ENCODE results near the gene BCL2L1. TPM values are rescaled to one million over a fixed set of nuclear protein-coding genes. Genes with fewer than 3 reads are reported as not detected.

Gene BCL2L1
- total and polyA plus RNA-seq, 2 donors (not counting 3 experiments of a cell fraction or from before 2014, with no cell fraction given): 78.0 to 101 TPM

GRCh38 chr20:31704225-31705119, 18.2 kb downstream of the BCL2L1 start:
- CTCF ChIA-PET: interaction anchor here (0.7 to 5.8 kb wide), 8 partner anchors 9 to 70 kb away, joined by 3 to 30 read pairs (median 4); partner anchors contain the start of gene BCL2L1
- no peaks in the 10 kb centered on the region for H4K20me1 ChIP-seq (replicated peaks; ENCODE audit: control insufficient read depth, extremely low read depth, insufficient read depth, low read length)
- no peaks in the 10 kb centered on the region for H3K27me3 ChIP-seq (ENCODE audit: control insufficient read depth in 2 of 2, insufficient read depth in 2 of 2, low read length in 2 of 2)
- intact Hi-C loops (cut with micrococcal nuclease) (loop anchor here (1.0 kb wide), 2 partner anchors 8 to 29 kb away; no protein-coding TSS in a partner anchor), dilution Hi-C loops (cut with MboI; ENCODE audit: extremely low pct_ligation_motif_present, low sequenced_read_pairs) (no loop called here)
- peaks cover 7 to 15% of the 10 kb centered on the region in 2 experiments for H3K36me3 ChIP-seq (ENCODE audit: control insufficient read depth in 2 of 2, extremely low read depth in 1 of 2, insufficient read depth in 2 of 2, low read length in 2 of 2)
- POLR2A ChIA-PET: interaction anchor here (1.4 kb wide), 1 partner anchor 8 kb away, joined by 6 read pairs; no protein-coding TSS in a partner anchor
- no peak overlapping the region for H2AFZ ChIP-seq (ENCODE audit: low read depth, low read length)
- peak overlapping the region; percentile 32 for H3K4me2 ChIP-seq (ENCODE audit: insufficient read depth, low read length)
- H3K9me3 ChIP-seq (replicated peaks; ENCODE audit: control insufficient read depth, insufficient read depth, low read length): no peaks in the 10 kb centered on the region
- DNase-seq (ENCODE audit: low read depth, low spot score) (peak; percentile 54), FAIRE-seq (peak; percentile 95)
- no peak overlapping the region for H3K4me3 ChIP-seq (replicated peaks in 1 of 3; ENCODE audit: insufficient read depth in 1 of 3, low read depth in 1 of 3, low read length in 3 of 3)
- no peaks in the 10 kb centered on the region for H3K9me1 ChIP-seq (replicated peaks; ENCODE audit: control insufficient read depth, extremely low read depth, insufficient read depth, low read length)
- BruUV-seq (replicated peaks): TSS peak; percentile 22
- peak overlapping the region; percentile 77 for H3K27ac ChIP-seq (ENCODE audit: insufficient read depth, low read depth, low read length)
- peaks cover 88% of the 10 kb centered on the region for H3K79me2 ChIP-seq (ENCODE audit: control insufficient read depth, insufficient read depth, low read length)
- TF ChIP-seq POLR2A (IDR thresholded peaks at IDR 0.05; ENCODE audit: low read depth, low read length): no peak
- peak; percentile 68 for TF ChIP-seq FOS (IDR thresholded peaks at IDR 0.05; ENCODE audit: borderline replicate concordance, insufficient read depth, low read length)
- peak; percentile 66 for TF ChIP-seq POLR2AphosphoS5 (IDR thresholded peaks at IDR 0.05; ENCODE audit: insufficient read depth, low read depth, low read length)
- TF ChIP-seq JUN (IDR thresholded peaks at IDR 0.05; ENCODE audit: borderline replicate concordance, insufficient read depth, insufficient read length, low read depth): peak; percentile 12
- no peak for TF ChIP-seq GATA2 (IDR thresholded peaks at IDR 0.05; ENCODE audit: insufficient read depth, insufficient read length, low read depth, low read length)
- H3K9ac ChIP-seq (replicated peaks; ENCODE audit: extremely low read depth, insufficient read depth, low read length): peak overlapping the region; percentile 17
- H3K4me1 ChIP-seq (ENCODE audit: control insufficient read depth, extremely low read depth, insufficient read depth, low read length): peaks cover 30% of the 10 kb centered on the region

DNA sequence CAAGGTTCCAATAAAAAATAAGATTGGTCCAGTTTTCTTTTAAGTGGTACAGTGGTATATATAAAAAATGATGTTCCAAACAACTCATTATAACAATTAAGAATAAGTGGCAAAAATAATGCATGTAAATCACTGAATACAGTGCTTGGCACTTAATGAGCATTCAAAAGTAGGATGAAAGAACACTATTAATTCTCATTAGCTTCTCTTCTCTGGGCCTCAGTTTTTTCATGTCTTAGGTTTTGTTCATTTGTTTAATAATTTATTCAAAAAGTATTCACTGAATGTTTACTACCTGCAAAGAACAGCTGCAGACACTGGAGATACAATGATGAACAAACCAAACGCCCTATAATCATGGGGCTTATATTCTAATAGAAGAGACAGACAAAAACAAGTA, 21.1 kb downstream of the BCL2L1 start:
- H3K79me2 ChIP-seq (ENCODE audit: control insufficient read depth, insufficient read depth, low read length): peaks cover 82% of the 10 kb centered on the region
- ChIA-PET POLR2A (interaction anchor here (0.6 kb wide), 1 partner anchor 59 kb away, joined by 3 read pairs; no protein-coding TSS in a partner anchor), CTCF (interaction anchor here (1.4 to 4.6 kb wide), 3 partner anchors 21 to 58 kb away, joined by 3 to 47 read pairs (median 24); partner anchors contain the start of gene BCL2L1)
- H3K27me3 ChIP-seq (ENCODE audit: control insufficient read depth in 2 of 2, insufficient read depth in 2 of 2, low read length in 2 of 2): no peaks in the 10 kb centered on the region
- BruUV-seq (replicated peaks): no TSS peak
- no peak overlapping the region for H2AFZ ChIP-seq (ENCODE audit: low read depth, low read length)
- peaks cover 49% of the 10 kb centered on the region for H3K4me1 ChIP-seq (ENCODE audit: control insufficient read depth, extremely low read depth, insufficient read depth, low read length)
- H3K36me3 ChIP-seq (ENCODE audit: control insufficient read depth in 2 of 2, extremely low read depth in 1 of 2, insufficient read depth in 2 of 2, low read length in 2 of 2): peaks cover 2 to 3% of the 10 kb centered on the region in 2 experiments
- H3K27ac ChIP-seq (ENCODE audit: insufficient read depth, low read depth, low read length): no peak overlapping the region
- H3K9me3 ChIP-seq (replicated peaks; ENCODE audit: control insufficient read depth, insufficient read depth, low read length): no peaks in the 10 kb centered on the region
- H3K9ac ChIP-seq (replicated peaks; ENCODE audit: extremely low read depth, insufficient read depth, low read length): no peak overlapping the region
- no peak for FAIRE-seq
- no peaks in the 10 kb centered on the region for H3K9me1 ChIP-seq (replicated peaks; ENCODE audit: control insufficient read depth, extremely low read depth, insufficient read depth, low read length)
- TF ChIP-seq FOS (IDR thresholded peaks at IDR 0.05; ENCODE audit: borderline replicate concordance, insufficient read depth, low read length): no peak
- no peak for TF ChIP-seq EZH2 (IDR thresholded peaks at IDR 0.05; ENCODE audit: borderline replicate concordance, low read depth, low read length, severe bottlenecking)
- no peak for TF ChIP-seq JUN (IDR thresholded peaks at IDR 0.05; ENCODE audit: borderline replicate concordance, insufficient read depth, insufficient read length, low read depth)
- TF ChIP-seq POLR2AphosphoS5 (IDR thresholded peaks at IDR 0.05; ENCODE audit: insufficient read depth, low read depth, low read length): no peak
- no peak for TF ChIP-seq POLR2A (IDR thresholded peaks at IDR 0.05; ENCODE audit: low read depth, low read length)
- TF ChIP-seq, protein P1, sequence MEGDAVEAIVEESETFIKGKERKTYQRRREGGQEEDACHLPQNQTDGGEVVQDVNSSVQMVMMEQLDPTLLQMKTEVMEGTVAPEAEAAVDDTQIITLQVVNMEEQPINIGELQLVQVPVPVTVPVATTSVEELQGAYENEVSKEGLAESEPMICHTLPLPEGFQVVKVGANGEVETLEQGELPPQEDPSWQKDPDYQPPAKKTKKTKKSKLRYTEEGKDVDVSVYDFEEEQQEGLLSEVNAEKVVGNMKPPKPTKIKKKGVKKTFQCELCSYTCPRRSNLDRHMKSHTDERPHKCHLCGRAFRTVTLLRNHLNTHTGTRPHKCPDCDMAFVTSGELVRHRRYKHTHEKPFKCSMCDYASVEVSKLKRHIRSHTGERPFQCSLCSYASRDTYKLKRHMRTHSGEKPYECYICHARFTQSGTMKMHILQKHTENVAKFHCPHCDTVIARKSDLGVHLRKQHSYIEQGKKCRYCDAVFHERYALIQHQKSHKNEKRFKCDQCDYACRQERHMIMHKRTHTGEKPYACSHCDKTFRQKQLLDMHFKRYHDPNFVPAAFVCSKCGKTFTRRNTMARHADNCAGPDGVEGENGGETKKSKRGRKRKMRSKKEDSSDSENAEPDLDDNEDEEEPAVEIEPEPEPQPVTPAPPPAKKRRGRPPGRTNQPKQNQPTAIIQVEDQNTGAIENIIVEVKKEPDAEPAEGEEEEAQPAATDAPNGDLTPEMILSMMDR (IDR thresholded peaks at IDR 0.05; ENCODE audit: extremely low read depth in 1 of 2, insufficient read depth in 1 of 2, low read depth in 1 of 2, low read length in 2 of 2): no peak
- no peak for TF ChIP-seq GATA2 (IDR thresholded peaks at IDR 0.05; ENCODE audit: insufficient read depth, insufficient read length, low read depth, low read length)
- dilution Hi-C loops (cut with MboI; ENCODE audit: extremely low pct_ligation_motif_present, low sequenced_read_pairs): no loop called here
- DNase-seq (ENCODE audit: low read depth, low spot score): no peak
- no peak overlapping the region for H3K4me2 ChIP-seq (ENCODE audit: insufficient read depth, low read length)
- H3K4me3 ChIP-seq (replicated peaks in 1 of 3; ENCODE audit: insufficient read depth in 1 of 3, low read depth in 1 of 3, low read length in 3 of 3): no peak overlapping the region
- no peaks in the 10 kb centered on the region for H4K20me1 ChIP-seq (replicated peaks; ENCODE audit: control insufficient read depth, extremely low read depth, insufficient read depth, low read length)
- intact Hi-C loops (cut with micrococcal nuclease): no loop called here

Data from endothelial cell of umbilical vein (primary cell).